Measurements from ENCODE around the gene CHN2. TPM values are rescaled to one million over a fixed set of nuclear protein-coding genes. Genes with fewer than 3 reads are reported as not detected.

Gene CHN2
- total RNA-seq, 1 experiment from 2014 or later, result 5.0 TPM

- TF ChIP-seq GRHL2 (CRISPR knock-in tag; IDR thresholded peaks at IDR 0.05; ENCODE audit: insufficient replicate concordance, severe bottlenecking) (no peak), USF1 (CRISPR knock-in tag; IDR thresholded peaks at IDR 0.05) (no peak)
Measured at GRCh38 chr7:29258951-29259350, 64.4 kb downstream of the CHN2 start (continued).

DNA sequence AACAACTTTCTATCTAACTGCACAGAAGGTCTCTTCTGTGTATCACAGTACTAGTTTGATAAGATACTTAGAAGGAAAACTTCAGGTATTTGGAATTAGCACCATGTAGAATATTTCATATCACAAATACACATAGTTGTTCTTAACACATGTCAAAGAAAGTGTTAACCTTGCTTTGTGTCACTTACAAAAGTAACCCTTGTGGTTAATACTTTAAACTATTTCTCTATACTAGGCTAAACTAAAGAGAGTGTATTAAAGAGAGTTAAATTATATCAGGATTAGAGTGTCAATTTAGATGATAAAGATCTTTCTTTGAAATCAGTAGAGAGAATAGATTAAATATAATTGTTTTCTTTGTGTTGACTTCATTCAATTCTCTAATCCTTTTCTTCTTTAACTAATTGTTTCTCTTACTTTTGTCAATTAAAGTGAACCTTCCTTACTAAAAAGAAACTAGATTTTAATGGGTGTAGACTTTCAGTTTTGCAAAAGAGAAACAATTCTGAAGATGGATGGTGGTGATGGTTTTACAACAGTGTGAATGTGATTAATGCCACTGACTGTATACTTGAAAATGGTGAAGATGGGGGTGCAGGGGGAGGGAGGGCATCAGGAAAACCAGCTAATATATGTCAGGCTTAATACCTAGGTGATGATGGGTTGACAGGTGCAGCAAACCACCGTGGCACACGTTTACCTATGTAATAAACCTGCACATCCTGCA is 67.8 kb downstream of the CHN2 start:
- H3K4me1 Mint-ChIP-seq, result peaks cover 13% of the 10 kb centered on the region
- ATAC-seq, result no peak
- H3K27me3 Mint-ChIP-seq (ENCODE audit: low read depth), result no peaks in the 10 kb centered on the region; the same call in 1 of the 2 replicates
- no peak overlapping the region for H3K27ac Mint-ChIP-seq
- ChIA-PET CTCF (no interaction called here), POLR2A (no interaction called here)
- H3K9me3 Mint-ChIP-seq, result peaks cover 28% of the 10 kb centered on the region
- no peak overlapping the region for H3K4me3 Mint-ChIP-seq
- peaks cover 28% of the 10 kb centered on the region for H3K36me3 Mint-ChIP-seq
- no peak for DNase-seq (ENCODE audit: low spot score)
- no peak for TF ChIP-seq ATF6 (CRISPR knock-in tag; IDR thresholded peaks at IDR 0.05)
- TF ChIP-seq, protein P1, sequence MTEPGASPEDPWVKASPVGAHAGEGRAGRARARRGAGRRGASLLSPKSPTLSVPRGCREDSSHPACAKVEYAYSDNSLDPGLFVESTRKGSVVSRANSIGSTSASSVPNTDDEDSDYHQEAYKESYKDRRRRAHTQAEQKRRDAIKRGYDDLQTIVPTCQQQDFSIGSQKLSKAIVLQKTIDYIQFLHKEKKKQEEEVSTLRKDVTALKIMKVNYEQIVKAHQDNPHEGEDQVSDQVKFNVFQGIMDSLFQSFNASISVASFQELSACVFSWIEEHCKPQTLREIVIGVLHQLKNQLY (CRISPR knock-in tag; IDR thresholded peaks at IDR 0.05), result no peak
- TF ChIP-seq, protein P2, sequence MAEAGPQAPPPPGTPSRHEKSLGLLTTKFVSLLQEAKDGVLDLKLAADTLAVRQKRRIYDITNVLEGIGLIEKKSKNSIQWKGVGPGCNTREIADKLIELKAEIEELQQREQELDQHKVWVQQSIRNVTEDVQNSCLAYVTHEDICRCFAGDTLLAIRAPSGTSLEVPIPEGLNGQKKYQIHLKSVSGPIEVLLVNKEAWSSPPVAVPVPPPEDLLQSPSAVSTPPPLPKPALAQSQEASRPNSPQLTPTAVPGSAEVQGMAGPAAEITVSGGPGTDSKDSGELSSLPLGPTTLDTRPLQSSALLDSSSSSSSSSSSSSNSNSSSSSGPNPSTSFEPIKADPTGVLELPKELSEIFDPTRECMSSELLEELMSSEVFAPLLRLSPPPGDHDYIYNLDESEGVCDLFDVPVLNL (CRISPR knock-in tag; IDR thresholded peaks at IDR 0.05; ENCODE audit: borderline replicate concordance, low read depth), result no peak
- no peak for TF ChIP-seq FOXJ3 (CRISPR knock-in tag; IDR thresholded peaks at IDR 0.05; ENCODE audit: borderline replicate concordance)
- TF ChIP-seq IRF1 (CRISPR knock-in tag; IDR thresholded peaks at IDR 0.05), result no peak
- TF ChIP-seq TCF7 (CRISPR knock-in tag; IDR thresholded peaks at IDR 0.05; ENCODE audit: low read depth), result no peak
- no peak for TF ChIP-seq TEAD4 (CRISPR knock-in tag; IDR thresholded peaks at IDR 0.05)
- no peak for TF ChIP-seq PRRX2 (CRISPR knock-in tag; IDR thresholded peaks at IDR 0.05)
- TF ChIP-seq, protein P3, sequence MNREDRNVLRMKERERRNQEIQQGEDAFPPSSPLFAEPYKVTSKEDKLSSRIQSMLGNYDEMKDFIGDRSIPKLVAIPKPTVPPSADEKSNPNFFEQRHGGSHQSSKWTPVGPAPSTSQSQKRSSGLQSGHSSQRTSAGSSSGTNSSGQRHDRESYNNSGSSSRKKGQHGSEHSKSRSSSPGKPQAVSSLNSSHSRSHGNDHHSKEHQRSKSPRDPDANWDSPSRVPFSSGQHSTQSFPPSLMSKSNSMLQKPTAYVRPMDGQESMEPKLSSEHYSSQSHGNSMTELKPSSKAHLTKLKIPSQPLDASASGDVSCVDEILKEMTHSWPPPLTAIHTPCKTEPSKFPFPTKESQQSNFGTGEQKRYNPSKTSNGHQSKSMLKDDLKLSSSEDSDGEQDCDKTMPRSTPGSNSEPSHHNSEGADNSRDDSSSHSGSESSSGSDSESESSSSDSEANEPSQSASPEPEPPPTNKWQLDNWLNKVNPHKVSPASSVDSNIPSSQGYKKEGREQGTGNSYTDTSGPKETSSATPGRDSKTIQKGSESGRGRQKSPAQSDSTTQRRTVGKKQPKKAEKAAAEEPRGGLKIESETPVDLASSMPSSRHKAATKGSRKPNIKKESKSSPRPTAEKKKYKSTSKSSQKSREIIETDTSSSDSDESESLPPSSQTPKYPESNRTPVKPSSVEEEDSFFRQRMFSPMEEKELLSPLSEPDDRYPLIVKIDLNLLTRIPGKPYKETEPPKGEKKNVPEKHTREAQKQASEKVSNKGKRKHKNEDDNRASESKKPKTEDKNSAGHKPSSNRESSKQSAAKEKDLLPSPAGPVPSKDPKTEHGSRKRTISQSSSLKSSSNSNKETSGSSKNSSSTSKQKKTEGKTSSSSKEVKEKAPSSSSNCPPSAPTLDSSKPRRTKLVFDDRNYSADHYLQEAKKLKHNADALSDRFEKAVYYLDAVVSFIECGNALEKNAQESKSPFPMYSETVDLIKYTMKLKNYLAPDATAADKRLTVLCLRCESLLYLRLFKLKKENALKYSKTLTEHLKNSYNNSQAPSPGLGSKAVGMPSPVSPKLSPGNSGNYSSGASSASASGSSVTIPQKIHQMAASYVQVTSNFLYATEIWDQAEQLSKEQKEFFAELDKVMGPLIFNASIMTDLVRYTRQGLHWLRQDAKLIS (CRISPR knock-in tag; IDR thresholded peaks at IDR 0.05; ENCODE audit: borderline replicate concordance), result no peak
- no peak for TF ChIP-seq NFE2L1 (CRISPR knock-in tag; IDR thresholded peaks at IDR 0.05)
- TF ChIP-seq, protein P4, sequence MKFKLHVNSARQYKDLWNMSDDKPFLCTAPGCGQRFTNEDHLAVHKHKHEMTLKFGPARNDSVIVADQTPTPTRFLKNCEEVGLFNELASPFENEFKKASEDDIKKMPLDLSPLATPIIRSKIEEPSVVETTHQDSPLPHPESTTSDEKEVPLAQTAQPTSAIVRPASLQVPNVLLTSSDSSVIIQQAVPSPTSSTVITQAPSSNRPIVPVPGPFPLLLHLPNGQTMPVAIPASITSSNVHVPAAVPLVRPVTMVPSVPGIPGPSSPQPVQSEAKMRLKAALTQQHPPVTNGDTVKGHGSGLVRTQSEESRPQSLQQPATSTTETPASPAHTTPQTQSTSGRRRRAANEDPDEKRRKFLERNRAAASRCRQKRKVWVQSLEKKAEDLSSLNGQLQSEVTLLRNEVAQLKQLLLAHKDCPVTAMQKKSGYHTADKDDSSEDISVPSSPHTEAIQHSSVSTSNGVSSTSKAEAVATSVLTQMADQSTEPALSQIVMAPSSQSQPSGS (CRISPR knock-in tag; IDR thresholded peaks at IDR 0.05; ENCODE audit: borderline replicate concordance, low read depth), result no peak
- TF ChIP-seq NR3C1 (CRISPR knock-in tag; conservative IDR thresholded peaks at IDR 0.05; ENCODE audit: low read depth), result no peak
- TF ChIP-seq, protein P5, sequence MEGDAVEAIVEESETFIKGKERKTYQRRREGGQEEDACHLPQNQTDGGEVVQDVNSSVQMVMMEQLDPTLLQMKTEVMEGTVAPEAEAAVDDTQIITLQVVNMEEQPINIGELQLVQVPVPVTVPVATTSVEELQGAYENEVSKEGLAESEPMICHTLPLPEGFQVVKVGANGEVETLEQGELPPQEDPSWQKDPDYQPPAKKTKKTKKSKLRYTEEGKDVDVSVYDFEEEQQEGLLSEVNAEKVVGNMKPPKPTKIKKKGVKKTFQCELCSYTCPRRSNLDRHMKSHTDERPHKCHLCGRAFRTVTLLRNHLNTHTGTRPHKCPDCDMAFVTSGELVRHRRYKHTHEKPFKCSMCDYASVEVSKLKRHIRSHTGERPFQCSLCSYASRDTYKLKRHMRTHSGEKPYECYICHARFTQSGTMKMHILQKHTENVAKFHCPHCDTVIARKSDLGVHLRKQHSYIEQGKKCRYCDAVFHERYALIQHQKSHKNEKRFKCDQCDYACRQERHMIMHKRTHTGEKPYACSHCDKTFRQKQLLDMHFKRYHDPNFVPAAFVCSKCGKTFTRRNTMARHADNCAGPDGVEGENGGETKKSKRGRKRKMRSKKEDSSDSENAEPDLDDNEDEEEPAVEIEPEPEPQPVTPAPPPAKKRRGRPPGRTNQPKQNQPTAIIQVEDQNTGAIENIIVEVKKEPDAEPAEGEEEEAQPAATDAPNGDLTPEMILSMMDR (IDR thresholded peaks at IDR 0.05), result no peak
- TF ChIP-seq, protein P6, sequence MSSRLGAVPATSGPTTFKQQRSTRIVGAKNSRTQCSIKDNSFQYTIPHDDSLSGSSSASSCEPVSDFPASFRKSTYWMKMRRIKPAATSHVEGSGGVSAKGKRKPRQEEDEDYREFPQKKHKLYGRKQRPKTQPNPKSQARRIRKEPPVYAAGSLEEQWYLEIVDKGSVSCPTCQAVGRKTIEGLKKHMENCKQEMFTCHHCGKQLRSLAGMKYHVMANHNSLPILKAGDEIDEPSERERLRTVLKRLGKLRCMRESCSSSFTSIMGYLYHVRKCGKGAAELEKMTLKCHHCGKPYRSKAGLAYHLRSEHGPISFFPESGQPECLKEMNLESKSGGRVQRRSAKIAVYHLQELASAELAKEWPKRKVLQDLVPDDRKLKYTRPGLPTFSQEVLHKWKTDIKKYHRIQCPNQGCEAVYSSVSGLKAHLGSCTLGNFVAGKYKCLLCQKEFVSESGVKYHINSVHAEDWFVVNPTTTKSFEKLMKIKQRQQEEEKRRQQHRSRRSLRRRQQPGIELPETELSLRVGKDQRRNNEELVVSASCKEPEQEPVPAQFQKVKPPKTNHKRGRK (CRISPR knock-in tag; IDR thresholded peaks at IDR 0.05; ENCODE audit: borderline replicate concordance), result no peak
- TF ChIP-seq, protein P7, sequence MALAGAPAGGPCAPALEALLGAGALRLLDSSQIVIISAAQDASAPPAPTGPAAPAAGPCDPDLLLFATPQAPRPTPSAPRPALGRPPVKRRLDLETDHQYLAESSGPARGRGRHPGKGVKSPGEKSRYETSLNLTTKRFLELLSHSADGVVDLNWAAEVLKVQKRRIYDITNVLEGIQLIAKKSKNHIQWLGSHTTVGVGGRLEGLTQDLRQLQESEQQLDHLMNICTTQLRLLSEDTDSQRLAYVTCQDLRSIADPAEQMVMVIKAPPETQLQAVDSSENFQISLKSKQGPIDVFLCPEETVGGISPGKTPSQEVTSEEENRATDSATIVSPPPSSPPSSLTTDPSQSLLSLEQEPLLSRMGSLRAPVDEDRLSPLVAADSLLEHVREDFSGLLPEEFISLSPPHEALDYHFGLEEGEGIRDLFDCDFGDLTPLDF (CRISPR knock-in tag; IDR thresholded peaks at IDR 0.05), result no peak
- TF ChIP-seq IRF2 (CRISPR knock-in tag; IDR thresholded peaks at IDR 0.05; ENCODE audit: borderline replicate concordance, low read depth), result no peak

Data from WTC11 (cell line).